Choroid plexus epithelial cell (primary cell): ENCODE measurements around the gene OCA2.
"Not testable (repeated sequence)": the region's sequence is repeated elsewhere in the genome, so short reads cannot be mapped to it uniquely, and the experiment has no call there.

ENCODE experiments used
- DNase-seq: peaks from one replicate; pipeline ENCODE4 v3.0.0-alpha.2; 2010; ENCODE audit warnings: low read depth
- H3K4me3 ChIP-seq: 2 replicates; pipeline ENCODE4 v1.5.1; 2011; ENCODE audit warnings: low read depth, mild to moderate bottlenecking, control low read depth, low read length, moderate library complexity
- CTCF ChIP-seq: conservative IDR thresholded peaks from 2 replicates; pipeline ENCODE4 v1.5.1; 2011; ENCODE audit warnings: low read depth, mild to moderate bottlenecking, control low read depth, inconsistent platforms, low read length, moderate library complexity

The OCA2 gene

DNA sequence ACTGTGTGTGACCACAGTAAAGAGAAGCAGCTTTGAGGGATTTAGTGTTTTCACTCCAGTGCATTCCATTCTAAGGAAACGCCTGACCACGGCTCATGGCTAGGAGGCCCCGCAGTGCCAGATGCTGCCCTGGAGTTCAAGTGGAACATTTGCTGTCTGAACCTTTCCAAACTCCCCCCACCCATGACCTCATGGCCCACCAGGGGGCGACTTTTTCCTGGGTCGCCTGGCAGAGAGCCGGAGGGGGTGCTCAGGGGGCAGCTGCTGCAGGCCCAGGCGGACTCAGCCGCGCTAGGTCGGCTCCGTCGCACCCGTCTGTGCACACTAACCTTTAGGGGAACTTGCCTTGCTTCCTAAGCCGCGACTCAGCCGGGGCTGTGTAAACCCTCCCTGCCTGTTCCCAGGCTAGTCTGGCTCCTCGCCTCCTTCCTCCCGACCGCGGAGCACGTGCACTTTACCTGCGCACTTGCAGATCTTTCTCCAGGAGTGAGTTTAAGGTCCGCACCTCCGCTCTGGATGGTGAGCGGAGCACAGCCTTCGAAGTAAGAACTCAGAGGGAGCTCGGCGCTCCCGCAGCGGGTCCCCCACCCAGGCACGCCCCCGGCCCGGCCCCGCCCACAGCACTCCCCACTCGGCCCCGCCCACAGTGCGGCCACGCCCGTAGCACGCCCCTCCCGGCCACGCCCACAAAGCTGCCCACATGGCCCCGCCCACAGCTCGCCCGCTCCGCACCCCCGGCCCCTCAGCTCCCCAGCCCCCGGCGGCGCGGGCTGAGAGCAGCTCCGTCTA, at the start of gene OCA2:
Gene OCA2 (minus strand): TSS at position 550 of the 789 bp plus-strand sequence. CDS start 17,441 bp downstream, outside the sequence.
- peak within 1 kb of the TSS; percentile 42 for H3K4me3 ChIP-seq
- TF ChIP-seq CTCF = peak; percentile 41
- peak; percentile 83 for DNase-seq

DNA sequence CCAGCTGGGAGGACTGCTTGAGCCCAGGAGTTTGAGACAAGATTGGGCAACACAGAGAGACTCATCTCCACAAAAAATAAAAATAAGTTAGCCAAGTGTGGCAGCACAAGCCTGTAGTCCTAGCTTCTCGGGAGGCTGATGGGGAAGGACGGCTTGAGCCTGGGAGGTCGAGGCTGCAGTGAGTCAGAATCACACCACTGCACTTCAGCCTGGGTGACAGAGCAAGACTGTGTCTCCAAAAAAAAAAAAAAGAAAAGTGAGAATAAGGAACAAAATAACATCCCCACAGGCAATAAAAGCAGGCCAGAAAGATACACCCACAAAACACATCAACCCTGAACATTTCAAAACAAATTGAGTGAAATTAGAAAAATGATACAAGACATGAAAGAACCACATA, 48.7 kb upstream of the OCA2 start:
- peak; percentile 37 for DNase-seq
- no peak for TF ChIP-seq CTCF

GRCh38 chr15:28145419-28145818, 46.3 kb upstream of the OCA2 start:
- not testable (repeated sequence) for DNase-seq, H3K4me3 ChIP-seq

More for the DNA sequence above, 48.7 kb upstream of the OCA2 start:
- H3K4me3 ChIP-seq = no peak overlapping the region

DNA sequence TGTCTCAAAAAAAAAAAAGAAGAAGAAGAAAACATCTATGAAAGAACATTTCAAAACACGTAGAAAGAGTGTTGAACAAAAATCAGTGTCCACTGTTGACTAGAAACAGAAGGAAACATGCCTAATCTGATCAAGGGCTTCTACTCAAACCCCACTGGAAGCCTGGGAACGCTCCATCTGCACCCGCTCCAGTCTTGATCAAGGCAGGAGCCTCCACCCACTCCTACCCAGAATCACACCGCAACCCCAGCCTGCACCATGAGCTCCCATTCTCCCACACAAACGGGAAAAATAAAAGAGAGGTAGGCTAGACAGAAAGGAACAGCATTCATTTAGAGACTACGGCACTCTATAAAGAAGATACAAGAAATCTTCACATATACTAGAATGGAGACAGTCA, 40.9 kb upstream of the OCA2 start:
- TF ChIP-seq CTCF = no peak
- H3K4me3 ChIP-seq = no peak overlapping the region
- DNase-seq = no peak

DNA sequence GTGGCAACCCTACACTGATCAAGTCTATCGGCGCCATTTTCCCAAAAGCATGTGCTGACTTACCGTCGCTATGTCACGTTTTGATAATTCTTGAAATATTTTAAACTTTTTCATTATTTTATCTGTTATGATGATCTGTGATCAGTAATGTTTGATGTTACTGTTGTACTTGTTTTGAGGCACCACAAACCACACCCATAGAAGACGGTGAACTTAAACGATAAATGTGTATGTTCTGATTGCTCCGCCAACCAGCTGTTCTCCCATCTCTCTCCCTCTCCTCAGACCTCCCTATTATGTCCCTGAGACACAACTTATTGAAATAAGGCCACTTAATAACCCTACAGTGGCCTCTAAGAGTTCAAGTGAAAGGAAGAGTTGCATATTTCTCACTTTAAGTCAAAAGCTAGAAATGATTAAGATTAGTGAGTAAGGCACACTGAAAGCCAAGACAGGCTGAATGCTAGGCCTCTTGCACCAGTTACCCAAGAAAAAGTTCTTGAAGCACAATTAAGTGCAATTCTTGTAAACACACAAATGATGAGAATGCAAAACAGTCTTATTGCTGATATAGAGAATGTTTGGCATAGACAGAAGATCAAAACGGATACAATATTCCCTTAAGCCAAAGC, 38.4 kb upstream of the OCA2 start:
- H3K4me3 ChIP-seq, DNase-seq: not testable (repeated sequence)

DNA sequence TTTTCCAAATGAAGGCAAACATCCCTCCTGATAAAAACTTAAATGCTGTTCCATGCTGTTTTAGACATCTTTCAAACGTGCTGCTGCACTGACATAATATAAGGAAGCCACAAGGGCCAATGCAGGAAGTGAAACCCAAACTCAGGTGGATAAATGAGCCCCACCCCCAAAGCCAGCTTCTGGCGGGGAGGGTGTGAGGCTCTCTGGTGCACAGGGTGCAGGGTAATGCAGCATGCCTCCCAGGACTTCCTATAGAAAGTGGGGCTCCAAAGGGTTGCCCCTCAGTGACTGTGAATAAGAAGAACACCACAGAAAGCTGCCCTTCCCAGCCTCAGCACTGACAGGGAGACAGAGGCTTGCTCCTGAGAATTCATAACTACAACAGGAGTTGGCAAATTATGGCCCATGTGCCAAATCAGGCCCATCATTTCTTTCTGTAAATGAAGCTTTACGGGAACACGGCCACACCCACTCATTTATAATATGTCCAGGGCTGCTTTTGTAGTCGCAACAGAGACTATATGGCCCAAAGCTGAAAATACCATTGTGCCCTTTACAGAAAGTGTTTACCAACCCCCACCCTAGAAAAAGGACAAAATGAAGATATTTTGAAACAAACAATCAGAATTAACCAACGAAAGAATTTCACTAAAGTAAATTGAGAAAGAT, 37.3 kb upstream of the OCA2 start:
- not testable (repeated sequence) for DNase-seq, H3K4me3 ChIP-seq

- no peak for TF ChIP-seq CTCF
- no peak overlapping the region for H3K4me3 ChIP-seq
- no peak for DNase-seq
These were observed 34.2 kb upstream of the OCA2 start for GRCh38 chr15:28133281-28133680.

GRCh38 chr15:28132524-28133275, 33.6 kb upstream of the OCA2 start:
- DNase-seq = peak; percentile 72
- no peak overlapping the region for H3K4me3 ChIP-seq
- TF ChIP-seq CTCF = no peak
